ENCODE results near the gene NQO2.

Gene NQO2

GRCh38 chr6:2982426-2983117 lies 17.1 kb upstream of the NQO2 start:
- DNase-seq (ENCODE audit: low read depth, low spot score), result no peak
- TF ChIP-seq SUZ12 (IDR thresholded peaks at IDR 0.05; ENCODE audit: extremely low read depth, insufficient read depth, insufficient read length) (no peak), YY1 (IDR thresholded peaks at IDR 0.05; ENCODE audit: insufficient read depth, insufficient read length) (no peak), ZNF274 (IDR thresholded peaks at IDR 0.05; ENCODE audit: low read depth, low read length) (no peak)
- Histone ChIP-seq H3K4me1 (ENCODE audit: insufficient read depth, insufficient read length) (peaks cover 7% of the 10 kb centered on the region), H3K9me3 (ENCODE audit: insufficient read depth, low read length) (no peaks in the 10 kb centered on the region), H3K4me3 (ENCODE audit: insufficient read length, low read depth) (no peak overlapping the region), H3K36me3 (ENCODE audit: insufficient read depth, insufficient read length, low read length) (no peaks in the 10 kb centered on the region), H3K27me3 (ENCODE audit: insufficient read depth, insufficient read length) (no peaks in the 10 kb centered on the region), H3K9ac (ENCODE audit: insufficient read length, low read depth) (no peak overlapping the region)

GRCh38 chr6:2984738-2985406 lies 14.8 kb upstream of the NQO2 start:
- H3K27me3 ChIP-seq (ENCODE audit: insufficient read depth, insufficient read length), result no peaks in the 10 kb centered on the region
- no peak for TF ChIP-seq YY1 (IDR thresholded peaks at IDR 0.05; ENCODE audit: insufficient read depth, insufficient read length)
- TF ChIP-seq SUZ12 (IDR thresholded peaks at IDR 0.05; ENCODE audit: extremely low read depth, insufficient read depth, insufficient read length), result no peak
- TF ChIP-seq ZNF274 (IDR thresholded peaks at IDR 0.05; ENCODE audit: low read depth, low read length), result no peak

GRCh38 chr6:2986722-2987221 lies 12.9 kb upstream of the NQO2 start:
- Histone ChIP-seq H3K9me3 (ENCODE audit: insufficient read depth, low read length) (no peaks in the 10 kb centered on the region), H3K4me3 (ENCODE audit: insufficient read length, low read depth) (no peak overlapping the region), H3K36me3 (ENCODE audit: insufficient read depth, insufficient read length, low read length) (no peaks in the 10 kb centered on the region), H3K27me3 (ENCODE audit: insufficient read depth, insufficient read length) (no peaks in the 10 kb centered on the region), H3K9ac (ENCODE audit: insufficient read length, low read depth) (no peak overlapping the region), H3K4me1 (ENCODE audit: insufficient read depth, insufficient read length) (peaks cover 7% of the 10 kb centered on the region)
- DNase-seq (ENCODE audit: low read depth, low spot score), result no peak
- no peak for TF ChIP-seq YY1 (IDR thresholded peaks at IDR 0.05; ENCODE audit: insufficient read depth, insufficient read length)
- no peak for TF ChIP-seq ZNF274 (IDR thresholded peaks at IDR 0.05; ENCODE audit: low read depth, low read length)

More at GRCh38 chr6:2984738-2985406, 14.8 kb upstream of the NQO2 start:
- Histone ChIP-seq H3K9ac (ENCODE audit: insufficient read length, low read depth) (peak overlapping the region; percentile 33), H3K36me3 (ENCODE audit: insufficient read depth, insufficient read length, low read length) (no peaks in the 10 kb centered on the region), H3K4me3 (ENCODE audit: insufficient read length, low read depth) (no peak overlapping the region), H3K4me1 (ENCODE audit: insufficient read depth, insufficient read length) (peaks cover 7% of the 10 kb centered on the region), H3K9me3 (ENCODE audit: insufficient read depth, low read length) (no peaks in the 10 kb centered on the region)
- DNase-seq (ENCODE audit: low read depth, low spot score), result no peak

GRCh38 chr6:2988094-2988425 lies 11.6 kb upstream of the NQO2 start:
- no peak for DNase-seq (ENCODE audit: low read depth, low spot score)
- Histone ChIP-seq H3K27me3 (ENCODE audit: insufficient read depth, insufficient read length) (no peaks in the 10 kb centered on the region), H3K4me1 (ENCODE audit: insufficient read depth, insufficient read length) (peaks cover 7% of the 10 kb centered on the region), H3K36me3 (ENCODE audit: insufficient read depth, insufficient read length, low read length) (no peaks in the 10 kb centered on the region), H3K9ac (ENCODE audit: insufficient read length, low read depth) (peak overlapping the region; percentile 91), H3K9me3 (ENCODE audit: insufficient read depth, low read length) (no peaks in the 10 kb centered on the region), H3K4me3 (ENCODE audit: insufficient read length, low read depth) (peak overlapping the region; percentile 72)
- no peak for TF ChIP-seq SUZ12 (IDR thresholded peaks at IDR 0.05; ENCODE audit: extremely low read depth, insufficient read depth, insufficient read length)
- TF ChIP-seq YY1 (IDR thresholded peaks at IDR 0.05; ENCODE audit: insufficient read depth, insufficient read length), result no peak
- no peak for TF ChIP-seq ZNF274 (IDR thresholded peaks at IDR 0.05; ENCODE audit: low read depth, low read length)

- DNase-seq (ENCODE audit: low read depth, low spot score), result peak; percentile 76
- Histone ChIP-seq H3K27me3 (ENCODE audit: insufficient read depth, insufficient read length) (no peaks in the 10 kb centered on the region), H3K9ac (ENCODE audit: insufficient read length, low read depth) (peak overlapping the region; percentile 91), H3K4me1 (ENCODE audit: insufficient read depth, insufficient read length) (peaks cover 7% of the 10 kb centered on the region), H3K9me3 (ENCODE audit: insufficient read depth, low read length) (no peaks in the 10 kb centered on the region), H3K4me3 (ENCODE audit: insufficient read length, low read depth) (peak overlapping the region; percentile 72), H3K36me3 (ENCODE audit: insufficient read depth, insufficient read length, low read length) (no peaks in the 10 kb centered on the region)
- no peak for TF ChIP-seq ZNF274 (IDR thresholded peaks at IDR 0.05; ENCODE audit: low read depth, low read length)
- TF ChIP-seq SUZ12 (IDR thresholded peaks at IDR 0.05; ENCODE audit: extremely low read depth, insufficient read depth, insufficient read length), result no peak
- no peak for TF ChIP-seq YY1 (IDR thresholded peaks at IDR 0.05; ENCODE audit: insufficient read depth, insufficient read length)
These were observed 11.0 kb upstream of the NQO2 start for GRCh38 chr6:2988426-2989331.

GRCh38 chr6:2989332-2990247 lies 10.1 kb upstream of the NQO2 start:
- peak overlapping the region; percentile 91 for H3K9ac ChIP-seq (ENCODE audit: insufficient read length, low read depth)
- peak; percentile 93 for DNase-seq (ENCODE audit: low read depth, low spot score)
- H3K4me3 ChIP-seq (ENCODE audit: insufficient read length, low read depth), result peak overlapping the region; percentile 72
- H3K4me1 ChIP-seq (ENCODE audit: insufficient read depth, insufficient read length), result peaks cover 8% of the 10 kb centered on the region
- H3K9me3 ChIP-seq (ENCODE audit: insufficient read depth, low read length), result no peaks in the 10 kb centered on the region
- H3K36me3 ChIP-seq (ENCODE audit: insufficient read depth, insufficient read length, low read length), result peaks cover 4% of the 10 kb centered on the region
- TF ChIP-seq YY1 (IDR thresholded peaks at IDR 0.05; ENCODE audit: insufficient read depth, insufficient read length) (peak; percentile 81), ZNF274 (IDR thresholded peaks at IDR 0.05; ENCODE audit: low read depth, low read length) (no peak), SUZ12 (IDR thresholded peaks at IDR 0.05; ENCODE audit: extremely low read depth, insufficient read depth, insufficient read length) (no peak)
- H3K27me3 ChIP-seq (ENCODE audit: insufficient read depth, insufficient read length), result no peaks in the 10 kb centered on the region

All from NT2/D1 (cell line).